T-cell (primary cell): ENCODE measurements around the gene LAS1L. TPM values are rescaled to one million over a fixed set of nuclear protein-coding genes. Genes with fewer than 3 reads are reported as not detected.

ENCODE experiments used
- ATAC-seq, 4 experiments: fragments of 200-7000 bp in 3 of 4; fragments of 150-1000 bp in 1 of 4; cut with Tn5 transposase; replicated peaks in 1 of 4; 1 replicate in 3 of 4; 2 replicates in 1 of 4; pipeline ENCODE4 v1.10.0; 2021; ENCODE audit warnings: moderate library complexity in 3 of 4, mild to moderate bottlenecking in 2 of 4, moderate number of reproducible peaks in 1 of 4
- CTCF ChIA-PET, 2 donors: fragments of 300-600 bp; sonication (Branson Sonifier 250); formaldehyde crosslinking; loops; one replicate each; lab custom pipeline; 2022; ENCODE audit warnings: antibody characterized with exemption in 2 of 2; lab: Charles Lee
- POLR2A ChIA-PET, 2 donors: fragments of 300-600 bp; sonication (Branson Sonifier 250); formaldehyde crosslinking; loops; one replicate each; lab custom pipeline; 2022; ENCODE audit warnings: antibody characterized with exemption in 2 of 2; lab: Charles Lee
- DNase-seq, 35 experiments: peaks; one replicate each; pipeline versions ENCODE4 v3.0.0 to v3.0.0-alpha.2; 2013 to 2023
- H3K27ac ChIP-seq: one replicate; pipeline ENCODE4 v1.5.1; 2013; ENCODE audit warnings: low read length
- H3K27me3 ChIP-seq, 2 experiments: replicated peaks in 1 of 2; 1 replicate in 1 of 2; 2 replicates in 1 of 2; pipeline versions ENCODE4 v1.6.1 to v1.7.0; 2013; ENCODE audit warnings: low read length in 1 of 2, mixed read lengths in 1 of 2; ENCODE audit not compliant: control insufficient read depth in 2 of 2, insufficient read depth in 2 of 2; ENCODE audit errors: extremely low read depth in 1 of 2
- H3K36me3 ChIP-seq, 2 donors: 1 replicate in 1 of 2; 2 replicates in 1 of 2; pipeline versions ENCODE4 v1.6.1 to v1.7.0; 2013; ENCODE audit warnings: low read length in 1 of 2; ENCODE audit not compliant: control insufficient read depth in 2 of 2, insufficient read depth in 1 of 2; ENCODE audit errors: extremely low read depth in 1 of 2
- H3K4me1 ChIP-seq, 2 experiments: 1 replicate in 1 of 2; 2 replicates in 1 of 2; pipeline versions ENCODE4 v1.6.1 to v1.7.0; 2013; ENCODE audit warnings: low read length in 2 of 2, mixed read lengths in 1 of 2; ENCODE audit not compliant: insufficient read depth in 2 of 2, control insufficient read depth in 1 of 2; ENCODE audit errors: extremely low read depth in 1 of 2
- H3K4me3 ChIP-seq, 2 donors: 1 replicate in 1 of 2; 2 replicates in 1 of 2; pipeline versions ENCODE4 v1.5.1 to v1.7.0; 2013; ENCODE audit warnings: mild to moderate bottlenecking in 2 of 2, low read length in 1 of 2, moderate library complexity in 1 of 2; ENCODE audit not compliant: control insufficient read depth in 1 of 2; ENCODE audit errors: extremely low read depth in 1 of 2
- H3K9me3 ChIP-seq: 2 replicates; pipeline ENCODE4 v1.7.0; 2013
- H3K27ac Mint-ChIP-seq, 2 donors: one replicate each; pipeline ENCODE4 v1.8.0; 2020 to 2021; ENCODE audit warnings: mild to moderate bottlenecking in 2 of 2, mixed read lengths in 2 of 2
- H3K27me3 Mint-ChIP-seq, 2 donors: one replicate each; pipeline ENCODE4 v1.8.0; 2021 to 2022; ENCODE audit warnings: mixed read lengths in 2 of 2
- H3K36me3 Mint-ChIP-seq: one replicate; pipeline ENCODE4 v1.8.0; 2021; ENCODE audit warnings: mixed read lengths
- H3K4me1 Mint-ChIP-seq, 3 donors: one replicate each; pipeline ENCODE4 v1.8.0; 2020 to 2022; ENCODE audit warnings: mixed read lengths in 3 of 3, mild to moderate bottlenecking in 1 of 3
- H3K4me3 Mint-ChIP-seq, 3 donors: one replicate each; pipeline ENCODE4 v1.8.0; 2020 to 2022; ENCODE audit warnings: mild to moderate bottlenecking in 3 of 3, mixed read lengths in 3 of 3, moderate library complexity in 3 of 3
- H3K9me3 Mint-ChIP-seq, 3 donors: one replicate each; pipeline ENCODE4 v1.8.0; 2020 to 2022; ENCODE audit warnings: mixed read lengths in 3 of 3
- WGBS: methylation state at CpG from one replicate; pipeline ENCODE4 v1.1.5; 2013; ENCODE audit warnings: missing lambda C conversion rate; ENCODE audit not compliant: insufficient coverage; 5-methylcytosine and 5-hydroxymethylcytosine counted together
- total RNA-seq, 35 experiments: library from RNA in 6 of 35; stranded (reverse) in 6 of 35; fragments of 120-200 nt in 1 of 35; gene quantifications; one replicate each; pipeline versions ENCODE4 v1.2.1 to v1.2.4 and lab custom pipeline; 2013 to 2026

LAS1L gene
- 10 to 100 TPM; 41.9 to 50.2 (median 43.9) TPM for total RNA-seq
- 26.9 TPM for total RNA-seq (2013)
- total RNA-seq (lab: John Stamatoyannopoulos, UW) = 55.4 to 119 (median 69.2) reads per million in 29 experiments

GRCh38 chrX:65534450-65535292 is at the start of gene LAS1L:
Gene LAS1L (minus strand): TSS chrX:65534787. CDS start chrX:65534715, 72 bp downstream.
- under 1% methylated on average over 25 of the region's 50 CpGs for WGBS
- Histone ChIP-seq H3K4me3 (peak within 1 kb of the TSS; percentile 77 to 91), H3K27ac (peak within 1 kb of the TSS; percentile 72), H3K4me1 (peaks cover 6 to 17% of the 10 kb centered on the region in 2 experiments), H3K27me3 (no peaks in the 10 kb centered on the region), H3K9me3 (no peaks in the 10 kb centered on the region), H3K36me3 (peaks cover 0 to 8% of the 10 kb centered on the region in 2 donors)
- ChIA-PET POLR2A (interaction anchor here (0.6 to 0.7 kb wide), 3 partner anchors 18 to 1194 kb away, joined by 3 to 5 read pairs (median 3); no protein-coding TSS in a partner anchor), CTCF (no interaction called here)
- DNase-seq (peak; percentile 74 to 94 (median 85)), ATAC-seq (peak; percentile 99)
- Mint-ChIP-seq H3K9me3 (no peaks in the 10 kb centered on the region), H3K36me3 (peaks cover 1% of the 10 kb centered on the region), H3K4me1 (peaks cover 21 to 24% (median 24%) of the 10 kb centered on the region in 3 donors), H3K4me3 (peak within 1 kb of the TSS; percentile 95 to 100 (median 99)), H3K27me3 (peaks cover 0 to 18% of the 10 kb centered on the region in 2 donors), H3K27ac (peak within 1 kb of the TSS; percentile 96 to 97)

GRCh38 chrX:65582450-65583082 is 48.0 kb upstream of the LAS1L start:
- peaks cover 0 to 29% of the 10 kb centered on the region in 2 donors for H3K27me3 Mint-ChIP-seq
- H3K4me3 Mint-ChIP-seq = no peak overlapping the region
- no peak overlapping the region for H3K27ac Mint-ChIP-seq
- H3K36me3 Mint-ChIP-seq = no peaks in the 10 kb centered on the region
- 80% methylated on average over 3 of the region's 4 CpGs for WGBS
- Histone ChIP-seq H3K27me3 (no peaks in the 10 kb centered on the region), H3K36me3 (no peaks in the 10 kb centered on the region), H3K27ac (no peak overlapping the region), H3K4me1 (peaks cover 0 to 7% of the 10 kb centered on the region in 2 experiments), H3K9me3 (no peaks in the 10 kb centered on the region), H3K4me3 (no peak overlapping the region)
- ATAC-seq (no peak), DNase-seq (no peak)
- H3K4me1 Mint-ChIP-seq = peaks cover 6 to 8% (median 6%) of the 10 kb centered on the region in 3 donors
- POLR2A ChIA-PET = no interaction called here
- CTCF ChIA-PET = interaction anchor here (0.5 to 1.7 kb wide), 14 partner anchors 11 to 1149 kb away, joined by 3 to 12 read pairs (median 4); no protein-coding TSS in a partner anchor
- H3K9me3 Mint-ChIP-seq = no peaks in the 10 kb centered on the region

GRCh38 chrX:65581661-65582339 is 47.2 kb upstream of the LAS1L start:
- no CpG with 5 or more reads among the region's 12 CpGs for WGBS
- ChIA-PET POLR2A (no interaction called here), CTCF (interaction anchor here (0.5 to 1.7 kb wide), 21 partner anchors 11 to 1151 kb away, joined by 3 to 12 read pairs (median 3); no protein-coding TSS in a partner anchor)
- Mint-ChIP-seq H3K36me3 (no peaks in the 10 kb centered on the region), H3K27ac (no peak overlapping the region), H3K4me3 (no peak overlapping the region), H3K4me1 (peaks cover 6 to 8% (median 6%) of the 10 kb centered on the region in 3 donors), H3K27me3 (peaks cover 0 to 22% of the 10 kb centered on the region in 2 donors), H3K9me3 (no peaks in the 10 kb centered on the region)
- DNase-seq = peak in 33 of 35 experiments; percentile 15 to 78 (median 42)
- ATAC-seq = peak in 2 of 4 experiments; percentile 78 to 82
- H3K4me1 ChIP-seq = peaks cover 0 to 7% of the 10 kb centered on the region in 2 experiments
- no peaks in the 10 kb centered on the region for H3K9me3 ChIP-seq
- H3K27me3 ChIP-seq = no peaks in the 10 kb centered on the region
- no peak overlapping the region for H3K4me3 ChIP-seq
- H3K27ac ChIP-seq = no peak overlapping the region
- no peaks in the 10 kb centered on the region for H3K36me3 ChIP-seq

GRCh38 chrX:65578346-65578745 is 43.8 kb upstream of the LAS1L start:
- DNase-seq (no peak), ATAC-seq (no peak)
- Mint-ChIP-seq H3K4me1 (peaks cover 6 to 8% (median 6%) of the 10 kb centered on the region in 3 donors), H3K4me3 (no peak overlapping the region), H3K36me3 (no peaks in the 10 kb centered on the region), H3K9me3 (no peaks in the 10 kb centered on the region), H3K27me3 (peaks cover 0 to 18% of the 10 kb centered on the region in 2 donors), H3K27ac (no peak overlapping the region)
- ChIA-PET POLR2A (interaction anchor here in 1 of 2 donors (0.7 kb wide), 1 partner anchor 341 kb away, joined by 5 read pairs; no protein-coding TSS in a partner anchor), CTCF (interaction anchor here (0.6 to 1.0 kb wide), 5 partner anchors 24 to 1151 kb away, joined by 3 to 8 read pairs (median 6); no protein-coding TSS in a partner anchor)
- Histone ChIP-seq H3K27ac (no peak overlapping the region), H3K9me3 (no peaks in the 10 kb centered on the region), H3K27me3 (no peaks in the 10 kb centered on the region), H3K36me3 (no peaks in the 10 kb centered on the region), H3K4me3 (no peak overlapping the region), H3K4me1 (peaks cover 0 to 7% of the 10 kb centered on the region in 2 experiments)

- Mint-ChIP-seq H3K27ac (no peak overlapping the region), H3K9me3 (no peaks in the 10 kb centered on the region), H3K36me3 (no peaks in the 10 kb centered on the region), H3K4me1 (no peaks in the 10 kb centered on the region), H3K4me3 (no peak overlapping the region), H3K27me3 (peaks cover 0 to 18% of the 10 kb centered on the region in 2 donors)
- Histone ChIP-seq H3K36me3 (no peaks in the 10 kb centered on the region), H3K27me3 (no peaks in the 10 kb centered on the region), H3K4me1 (no peaks in the 10 kb centered on the region), H3K27ac (no peak overlapping the region), H3K9me3 (no peaks in the 10 kb centered on the region), H3K4me3 (no peak overlapping the region)
- ChIA-PET CTCF (no interaction called here), POLR2A (no interaction called here)
- ATAC-seq = no peak
- no peak for DNase-seq
These were observed 41.6 kb upstream of the LAS1L start for GRCh38 chrX:65576160-65576559.

GRCh38 chrX:65575022-65575421 is 40.4 kb upstream of the LAS1L start:
- Mint-ChIP-seq H3K4me1 (no peaks in the 10 kb centered on the region), H3K36me3 (no peaks in the 10 kb centered on the region), H3K27me3 (peaks cover 0 to 11% of the 10 kb centered on the region in 2 donors), H3K4me3 (no peak overlapping the region), H3K27ac (no peak overlapping the region), H3K9me3 (no peaks in the 10 kb centered on the region)
- Histone ChIP-seq H3K27me3 (no peaks in the 10 kb centered on the region), H3K4me1 (no peaks in the 10 kb centered on the region), H3K9me3 (no peaks in the 10 kb centered on the region), H3K27ac (no peak overlapping the region), H3K36me3 (no peaks in the 10 kb centered on the region), H3K4me3 (no peak overlapping the region)
- CTCF ChIA-PET = no interaction called here
- POLR2A ChIA-PET = no interaction called here
- no peak for DNase-seq
- ATAC-seq = no peak
- WGBS = no CpG with 5 or more reads among the region's 3 CpGs
